ENCODE data around the gene CCDC59.

The CCDC59 gene

GRCh38 chr12:82358200-82359114, at the start of gene CCDC59, which contains the start of gene METTL25 (continued):
- TF ChIP-seq, protein P1, sequence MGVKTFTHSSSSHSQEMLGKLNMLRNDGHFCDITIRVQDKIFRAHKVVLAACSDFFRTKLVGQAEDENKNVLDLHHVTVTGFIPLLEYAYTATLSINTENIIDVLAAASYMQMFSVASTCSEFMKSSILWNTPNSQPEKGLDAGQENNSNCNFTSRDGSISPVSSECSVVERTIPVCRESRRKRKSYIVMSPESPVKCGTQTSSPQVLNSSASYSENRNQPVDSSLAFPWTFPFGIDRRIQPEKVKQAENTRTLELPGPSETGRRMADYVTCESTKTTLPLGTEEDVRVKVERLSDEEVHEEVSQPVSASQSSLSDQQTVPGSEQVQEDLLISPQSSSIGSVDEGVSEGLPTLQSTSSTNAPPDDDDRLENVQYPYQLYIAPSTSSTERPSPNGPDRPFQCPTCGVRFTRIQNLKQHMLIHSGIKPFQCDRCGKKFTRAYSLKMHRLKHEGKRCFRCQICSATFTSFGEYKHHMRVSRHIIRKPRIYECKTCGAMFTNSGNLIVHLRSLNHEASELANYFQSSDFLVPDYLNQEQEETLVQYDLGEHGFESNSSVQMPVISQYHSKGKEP (tag by site-specific recombination; IDR thresholded peaks at IDR 0.05), result 0 out of 2 replicates have a peak, but pooled peaks have one; percentile 36
- TF ChIP-seq, protein P2, sequence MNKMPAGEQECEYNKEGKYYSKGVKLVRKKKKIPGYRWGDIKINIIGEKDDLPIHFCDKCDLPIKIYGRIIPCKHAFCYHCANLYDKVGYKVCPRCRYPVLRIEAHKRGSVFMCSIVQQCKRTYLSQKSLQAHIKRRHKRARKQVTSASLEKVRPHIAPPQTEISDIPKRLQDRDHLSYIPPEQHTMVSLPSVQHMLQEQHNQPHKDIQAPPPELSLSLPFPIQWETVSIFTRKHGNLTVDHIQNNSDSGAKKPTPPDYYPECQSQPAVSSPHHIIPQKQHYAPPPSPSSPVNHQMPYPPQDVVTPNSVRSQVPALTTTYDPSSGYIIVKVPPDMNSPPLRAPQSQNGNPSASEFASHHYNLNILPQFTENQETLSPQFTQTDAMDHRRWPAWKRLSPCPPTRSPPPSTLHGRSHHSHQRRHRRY (tag by site-specific recombination; IDR thresholded peaks at IDR 0.05), result no peak
- no peak for TF ChIP-seq ZNF19 (tag by site-specific recombination; IDR thresholded peaks at IDR 0.05; ENCODE audit: low read depth)
- TF ChIP-seq ZFP41 (tag by site-specific recombination; IDR thresholded peaks at IDR 0.05; ENCODE audit: borderline replicate concordance), result no peak
- TF ChIP-seq ZNF785 (tag by site-specific recombination; IDR thresholded peaks at IDR 0.05), result 0 out of 2 replicates have a peak, but pooled peaks have one; percentile 26
- no peak for TF ChIP-seq ZNF239 (tag by site-specific recombination; IDR thresholded peaks at IDR 0.05)
- TF ChIP-seq ZNF223 (tag by site-specific recombination; IDR thresholded peaks at IDR 0.05), result peak; percentile 56; the same call in 1 of the 2 replicates
- no peak for TF ChIP-seq ZNF248 (tag by site-specific recombination; IDR thresholded peaks at IDR 0.05)
- no peak; the same call in none of the 2 replicates for TF ChIP-seq ZIC2 (tag by site-specific recombination; IDR thresholded peaks at IDR 0.05)
- no peak for TF ChIP-seq ZNF114 (tag by site-specific recombination; IDR thresholded peaks at IDR 0.05)
- TF ChIP-seq, protein P3, sequence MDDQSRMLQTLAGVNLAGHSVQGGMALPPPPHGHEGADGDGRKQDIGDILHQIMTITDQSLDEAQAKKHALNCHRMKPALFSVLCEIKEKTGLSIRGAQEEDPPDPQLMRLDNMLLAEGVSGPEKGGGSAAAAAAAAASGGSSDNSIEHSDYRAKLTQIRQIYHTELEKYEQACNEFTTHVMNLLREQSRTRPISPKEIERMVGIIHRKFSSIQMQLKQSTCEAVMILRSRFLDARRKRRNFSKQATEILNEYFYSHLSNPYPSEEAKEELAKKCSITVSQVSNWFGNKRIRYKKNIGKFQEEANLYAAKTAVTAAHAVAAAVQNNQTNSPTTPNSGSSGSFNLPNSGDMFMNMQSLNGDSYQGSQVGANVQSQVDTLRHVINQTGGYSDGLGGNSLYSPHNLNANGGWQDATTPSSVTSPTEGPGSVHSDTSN (CRISPR knock-in tag; IDR thresholded peaks at IDR 0.05), result peak; percentile 89; the same call in 1 of the 2 replicates
- TF ChIP-seq ZNF501 (tag by site-specific recombination; IDR thresholded peaks at IDR 0.05), result peak; percentile 100
- TF ChIP-seq ZNF776 (tag by site-specific recombination; IDR thresholded peaks at IDR 0.05; ENCODE audit: borderline replicate concordance), result no peak
- TF ChIP-seq ZNF664 (tag by site-specific recombination; IDR thresholded peaks at IDR 0.05), result peak; percentile 45; the same call in 1 of the 2 replicates
- TF ChIP-seq ZNF366 (tag by site-specific recombination; conservative IDR thresholded peaks at IDR 0.05), result peak; percentile 36; the same call in 1 of the 2 replicates
- peak; percentile 96 for TF ChIP-seq ZXDB (tag by site-specific recombination; IDR thresholded peaks at IDR 0.05)
- TF ChIP-seq, protein P4, sequence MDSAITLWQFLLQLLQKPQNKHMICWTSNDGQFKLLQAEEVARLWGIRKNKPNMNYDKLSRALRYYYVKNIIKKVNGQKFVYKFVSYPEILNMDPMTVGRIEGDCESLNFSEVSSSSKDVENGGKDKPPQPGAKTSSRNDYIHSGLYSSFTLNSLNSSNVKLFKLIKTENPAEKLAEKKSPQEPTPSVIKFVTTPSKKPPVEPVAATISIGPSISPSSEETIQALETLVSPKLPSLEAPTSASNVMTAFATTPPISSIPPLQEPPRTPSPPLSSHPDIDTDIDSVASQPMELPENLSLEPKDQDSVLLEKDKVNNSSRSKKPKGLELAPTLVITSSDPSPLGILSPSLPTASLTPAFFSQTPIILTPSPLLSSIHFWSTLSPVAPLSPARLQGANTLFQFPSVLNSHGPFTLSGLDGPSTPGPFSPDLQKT (IDR thresholded peaks at IDR 0.05; ENCODE audit: borderline replicate concordance, low read depth, low read length), result no peak
- TF ChIP-seq ZFP69B (tag by site-specific recombination; IDR thresholded peaks at IDR 0.05), result peak; percentile 9; the same call in 1 of the 2 replicates
- TF ChIP-seq BCL6B (tag by site-specific recombination; IDR thresholded peaks at IDR 0.05), result no peak
- no peak for TF ChIP-seq ZNF521 (tag by site-specific recombination; IDR thresholded peaks at IDR 0.05)
- no peak for TF ChIP-seq ZNF138 (tag by site-specific recombination; IDR thresholded peaks at IDR 0.05; ENCODE audit: borderline replicate concordance)
- TF ChIP-seq, protein P5, sequence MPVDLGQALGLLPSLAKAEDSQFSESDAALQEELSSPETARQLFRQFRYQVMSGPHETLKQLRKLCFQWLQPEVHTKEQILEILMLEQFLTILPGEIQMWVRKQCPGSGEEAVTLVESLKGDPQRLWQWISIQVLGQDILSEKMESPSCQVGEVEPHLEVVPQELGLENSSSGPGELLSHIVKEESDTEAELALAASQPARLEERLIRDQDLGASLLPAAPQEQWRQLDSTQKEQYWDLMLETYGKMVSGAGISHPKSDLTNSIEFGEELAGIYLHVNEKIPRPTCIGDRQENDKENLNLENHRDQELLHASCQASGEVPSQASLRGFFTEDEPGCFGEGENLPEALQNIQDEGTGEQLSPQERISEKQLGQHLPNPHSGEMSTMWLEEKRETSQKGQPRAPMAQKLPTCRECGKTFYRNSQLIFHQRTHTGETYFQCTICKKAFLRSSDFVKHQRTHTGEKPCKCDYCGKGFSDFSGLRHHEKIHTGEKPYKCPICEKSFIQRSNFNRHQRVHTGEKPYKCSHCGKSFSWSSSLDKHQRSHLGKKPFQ (tag by site-specific recombination; IDR thresholded peaks at IDR 0.05), result no peak
- TF ChIP-seq ZNF660 (tag by site-specific recombination; IDR thresholded peaks at IDR 0.05), result peak; percentile 92
- no peak; the same call in 1 of the 2 replicates for TF ChIP-seq WT1 (tag by site-specific recombination; IDR thresholded peaks at IDR 0.05)
- TF ChIP-seq, protein P6, sequence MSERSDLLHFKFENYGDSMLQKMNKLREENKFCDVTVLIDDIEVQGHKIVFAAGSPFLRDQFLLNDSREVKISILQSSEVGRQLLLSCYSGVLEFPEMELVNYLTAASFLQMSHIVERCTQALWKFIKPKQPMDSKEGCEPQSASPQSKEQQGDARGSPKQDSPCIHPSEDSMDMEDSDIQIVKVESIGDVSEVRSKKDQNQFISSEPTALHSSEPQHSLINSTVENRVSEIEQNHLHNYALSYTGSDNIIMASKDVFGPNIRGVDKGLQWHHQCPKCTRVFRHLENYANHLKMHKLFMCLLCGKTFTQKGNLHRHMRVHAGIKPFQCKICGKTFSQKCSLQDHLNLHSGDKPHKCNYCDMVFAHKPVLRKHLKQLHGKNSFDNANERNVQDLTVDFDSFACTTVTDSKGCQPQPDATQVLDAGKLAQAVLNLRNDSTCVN (tag by site-specific recombination; optimal IDR thresholded peaks at IDR 0.05), result peak; percentile 47
- TF ChIP-seq GLI2 (tag by site-specific recombination; IDR thresholded peaks at IDR 0.05; ENCODE audit: borderline replicate concordance, low read depth), result no peak
